Stimulated activated CD4-positive, alpha-beta T cell treated with anti-CD3 and anti-CD28 coated beads, Interleukin-1b, Interleukin-23, amount 100 ng/mL, for 48 hours (primary cell): ENCODE data around the gene SUGCT.
"Not testable (repeated sequence)": the region's sequence is repeated elsewhere in the genome, so short reads cannot be mapped to it uniquely, and the experiment has no call there.

Experiments used
- DNase-seq: peaks from one replicate; pipeline ENCODE4 v3.0.0-alpha.2; 2020

Gene SUGCT

DNA sequence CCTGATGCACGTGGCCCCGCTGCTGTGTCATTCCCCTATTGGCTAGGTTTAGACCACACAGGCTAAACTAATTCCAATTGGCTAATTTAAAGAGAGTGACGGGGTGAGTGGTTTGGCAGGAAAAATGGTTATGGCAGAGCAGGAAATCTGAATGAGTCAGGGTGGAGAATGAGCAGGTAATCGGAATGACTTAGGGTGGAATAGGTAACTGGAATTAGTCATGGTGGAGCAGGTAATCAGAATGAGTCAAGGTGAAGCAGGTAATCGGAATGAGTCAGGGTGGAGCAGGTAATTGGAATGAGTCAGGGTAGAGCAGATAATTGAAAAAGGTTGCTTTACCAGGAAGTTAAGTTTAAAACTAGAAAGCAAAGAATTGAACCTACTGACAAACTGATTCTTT, 7.1 kb downstream of the SUGCT start:
- not testable (repeated sequence) for DNase-seq

DNA sequence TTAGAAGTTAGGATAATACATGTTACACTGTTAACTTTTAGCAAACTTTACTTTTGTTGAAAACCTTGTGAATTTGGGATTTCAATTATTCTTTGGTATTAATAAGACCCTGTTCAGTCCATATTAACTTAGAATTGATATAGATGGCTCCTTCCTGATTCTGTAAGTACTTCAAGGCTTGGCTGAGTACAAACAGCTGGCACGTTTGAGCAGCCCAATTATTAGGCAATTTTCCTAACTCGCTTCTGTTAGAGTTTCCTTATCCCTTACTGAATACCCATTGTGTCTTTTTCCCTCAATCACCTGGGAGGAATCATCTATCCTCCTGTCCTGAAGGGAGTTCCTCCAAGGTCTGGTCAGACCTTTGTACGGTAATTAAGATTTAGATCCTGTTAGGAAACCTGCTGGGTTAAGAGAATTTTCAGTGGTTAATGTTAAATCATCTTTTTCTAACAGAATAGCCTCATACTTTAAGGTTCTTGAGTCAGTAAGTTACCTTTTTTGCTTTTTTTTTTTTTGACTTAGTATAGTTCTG, 10.9 kb downstream of the SUGCT start:
- DNase-seq, result not testable (repeated sequence)

DNA sequence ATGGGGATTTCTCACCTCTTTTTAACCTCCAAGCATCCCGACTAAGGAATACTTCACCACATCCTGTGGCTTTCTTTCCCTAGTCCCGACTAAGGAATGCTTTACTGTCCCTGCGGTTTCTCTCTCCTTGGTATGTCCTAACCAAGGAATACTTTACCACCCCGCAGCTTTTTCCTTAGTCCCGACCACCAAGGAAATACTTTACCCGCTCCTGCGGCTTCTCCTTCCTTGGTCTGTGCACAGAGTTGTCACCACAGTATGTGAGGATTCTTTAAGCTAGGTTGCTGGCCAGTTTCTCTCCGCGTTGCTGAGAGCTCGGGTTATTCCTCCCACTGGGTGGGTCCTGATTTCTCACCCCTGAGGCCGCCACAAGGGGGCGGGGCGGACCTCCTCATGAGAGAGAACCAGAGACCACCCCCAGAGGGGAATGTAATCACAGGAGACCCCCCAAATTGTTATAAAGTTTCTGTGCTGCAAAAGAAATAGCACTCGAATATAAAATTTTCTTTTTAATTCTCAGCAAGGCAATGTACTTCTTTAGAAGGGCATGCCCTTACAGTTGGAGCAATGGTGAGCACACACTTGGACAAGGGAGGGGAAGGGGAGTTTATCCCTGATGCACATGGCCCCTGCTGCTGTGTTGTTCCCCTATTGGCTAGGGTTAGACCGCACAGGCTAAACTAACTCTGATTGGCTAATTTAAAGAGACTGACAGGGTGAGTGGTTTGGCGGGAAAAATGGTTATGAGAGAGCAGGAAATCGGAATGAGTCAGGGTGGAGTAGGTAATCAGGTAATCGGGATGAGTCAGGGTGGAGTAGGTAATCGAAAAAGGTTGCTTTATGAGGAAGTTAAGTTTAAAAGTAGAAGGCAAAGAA, 12.8 kb downstream of the SUGCT start:
- no peak for DNase-seq

DNA sequence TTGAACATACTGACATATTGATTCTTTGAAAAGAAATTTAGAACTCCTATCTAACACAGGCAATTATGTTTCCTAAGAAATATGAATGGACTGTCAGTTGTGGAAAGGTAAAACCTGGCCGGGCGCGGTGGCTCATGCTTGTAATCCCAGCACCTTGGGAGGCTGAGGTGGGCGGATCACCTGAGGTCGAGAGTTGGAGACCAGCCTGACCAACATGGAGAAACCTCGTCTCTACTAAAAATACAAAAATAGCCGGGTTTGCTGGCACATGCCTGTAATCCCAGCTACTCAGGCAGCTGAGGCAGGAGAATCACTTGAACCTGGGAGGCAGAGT, 13.4 kb downstream of the SUGCT start:
- not testable (repeated sequence) for DNase-seq

DNA sequence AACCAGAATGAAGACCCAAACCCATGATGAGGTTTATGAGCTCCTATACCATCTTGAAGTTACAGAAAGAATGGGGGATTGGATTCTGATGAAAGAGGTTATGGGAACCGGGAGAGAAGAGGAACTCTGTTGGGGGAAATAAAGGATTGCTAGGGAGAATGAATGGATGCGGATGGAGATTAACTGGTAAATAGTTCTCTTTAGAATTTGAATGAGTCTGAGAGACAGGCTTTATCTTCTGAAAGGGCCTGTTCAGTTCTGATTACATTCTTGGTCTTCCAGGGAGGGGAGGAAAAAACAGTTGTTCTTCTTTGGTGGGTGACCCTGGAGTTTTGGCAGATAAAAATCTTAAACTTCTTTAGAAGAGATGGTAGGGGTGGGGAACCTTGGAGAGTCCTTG, 13.9 kb downstream of the SUGCT start:
- no peak for DNase-seq

DNA sequence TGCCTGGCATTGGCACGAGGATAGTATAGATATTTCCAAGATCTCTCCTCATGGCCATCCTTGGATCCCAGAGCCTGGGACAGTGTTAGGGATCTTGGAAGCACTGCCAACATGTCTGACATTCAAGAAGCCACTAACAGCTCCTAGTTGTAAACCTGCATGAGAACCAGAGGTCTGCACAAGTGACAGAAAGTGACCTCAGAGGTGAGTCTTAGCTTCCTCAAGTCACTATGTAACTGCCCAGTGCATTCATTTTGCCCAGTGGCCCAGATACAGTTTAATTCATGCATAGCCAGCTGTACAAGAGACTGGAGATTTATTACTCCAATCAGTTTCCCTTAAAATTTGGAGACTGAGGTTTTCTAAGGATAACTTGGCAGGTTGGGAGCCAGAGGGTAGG, 16.7 kb downstream of the SUGCT start:
- no peak for DNase-seq

DNA sequence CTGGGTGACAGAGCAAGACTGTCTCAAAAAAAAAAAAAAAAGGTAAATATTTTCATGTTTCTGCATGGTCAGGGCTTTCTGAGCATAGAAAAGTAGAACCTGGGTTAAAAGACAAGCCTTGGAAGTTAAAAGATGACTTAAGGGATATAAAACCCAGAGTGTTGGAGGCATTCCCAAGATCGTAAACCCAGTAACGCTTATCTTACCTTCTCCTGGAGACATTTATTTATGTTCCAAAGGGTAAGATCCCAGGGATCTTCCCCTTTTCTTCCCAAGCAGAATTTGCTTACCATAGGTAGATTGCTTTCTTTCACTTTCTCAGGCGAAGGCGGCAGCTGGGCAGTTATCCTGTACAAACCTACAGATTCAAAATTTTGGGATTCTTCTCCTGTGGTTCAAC, 22.2 kb downstream of the SUGCT start:
- DNase-seq, result no peak

DNA sequence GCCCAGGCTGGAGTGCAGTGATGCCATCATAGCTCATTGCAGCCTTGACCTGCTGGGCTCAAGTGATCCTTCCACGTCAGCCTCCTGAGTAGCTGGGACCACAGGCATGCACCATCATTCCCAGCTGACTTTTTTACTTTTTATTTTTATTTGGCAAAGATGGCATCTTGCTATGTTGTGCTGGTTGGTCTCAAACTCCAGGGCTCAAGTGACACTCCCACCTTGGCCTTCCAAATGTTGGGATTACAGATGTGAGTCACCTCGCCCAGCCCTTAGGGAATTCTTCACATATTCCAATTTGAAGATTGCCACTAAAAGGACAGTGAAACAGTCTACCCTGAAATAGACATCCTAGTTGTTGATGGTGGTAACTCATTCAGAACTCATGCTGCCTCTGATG, 27.7 kb downstream of the SUGCT start:
- no peak for DNase-seq

DNA sequence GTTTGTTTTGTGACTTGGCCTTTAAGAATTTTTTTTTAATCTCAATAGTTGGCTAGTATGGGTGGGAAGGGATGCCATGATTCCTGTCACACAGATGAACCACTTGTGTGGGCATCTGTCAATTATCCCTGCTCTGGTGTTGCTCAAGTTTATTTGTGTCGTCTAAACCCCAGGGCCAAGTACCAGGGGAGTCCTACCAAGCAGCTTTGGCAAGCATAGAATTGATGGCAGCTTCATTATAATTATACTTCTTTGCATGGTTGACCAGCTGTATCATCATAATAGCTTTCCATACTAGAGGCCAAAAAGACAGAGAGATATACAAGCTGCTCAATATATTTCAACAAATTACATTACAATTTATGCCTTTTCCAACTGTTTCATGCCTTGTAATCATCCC, 30.4 kb downstream of the SUGCT start:
- no peak for DNase-seq

DNA sequence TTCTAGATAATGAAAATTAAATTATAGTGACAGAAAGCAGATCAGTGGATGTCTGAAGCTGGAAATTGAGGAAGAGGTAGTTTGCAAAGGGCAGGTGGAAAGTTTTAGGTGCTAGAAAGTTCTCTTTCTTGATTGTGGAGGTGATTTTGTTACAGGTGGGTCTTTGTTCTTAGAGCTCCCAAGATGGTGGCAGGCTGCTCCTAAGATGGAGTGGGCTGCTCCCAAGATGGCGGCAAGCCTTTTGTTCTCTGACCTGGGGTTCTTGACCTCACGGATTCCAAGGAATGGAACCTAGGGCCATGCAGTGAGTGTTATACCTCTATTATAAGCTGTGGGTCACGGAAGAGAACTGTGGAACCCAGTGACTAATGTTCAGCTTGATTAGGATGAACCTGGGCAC, 32.5 kb downstream of the SUGCT start:
- no peak for DNase-seq

DNA sequence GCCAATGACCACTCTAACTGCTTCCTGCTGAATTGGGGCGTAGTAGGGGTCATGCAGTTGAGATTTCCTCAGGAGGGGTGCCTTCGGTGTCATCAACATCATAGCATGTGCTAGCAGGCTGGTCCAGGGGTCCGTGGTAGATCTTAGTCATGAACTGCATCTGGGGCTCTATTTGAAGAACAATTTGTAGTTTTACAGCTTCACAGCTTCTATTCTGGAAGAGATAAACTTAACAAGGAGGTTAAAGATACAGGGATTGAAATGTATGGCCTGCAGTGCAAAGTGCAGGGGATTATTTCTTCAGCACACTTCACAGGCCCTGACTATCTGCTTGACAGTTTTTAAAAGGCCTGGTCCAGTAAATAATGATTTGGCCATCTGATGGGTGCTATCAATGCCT, 33.5 kb downstream of the SUGCT start:
- not testable (repeated sequence) for DNase-seq

DNA sequence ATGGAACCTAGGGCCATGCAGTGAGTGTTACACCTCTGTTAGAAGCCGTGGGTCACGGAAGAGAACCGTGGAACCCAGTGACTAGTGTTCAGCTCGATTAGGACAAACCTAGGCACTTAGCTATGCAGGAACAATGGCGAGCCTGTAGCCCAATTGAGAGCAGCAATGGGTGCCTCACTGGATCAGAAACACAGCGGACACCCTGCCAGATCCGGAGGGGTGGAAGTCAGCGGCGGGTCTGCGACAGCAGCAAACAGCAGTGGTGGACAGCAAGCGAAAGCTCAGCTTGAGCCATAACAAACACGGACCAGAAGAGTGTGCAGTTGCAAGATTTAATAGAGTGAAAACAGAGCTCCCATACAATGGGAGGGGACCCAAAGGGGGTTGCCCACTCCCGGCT, 38.3 kb downstream of the SUGCT start:
- DNase-seq, result not testable (repeated sequence)

DNA sequence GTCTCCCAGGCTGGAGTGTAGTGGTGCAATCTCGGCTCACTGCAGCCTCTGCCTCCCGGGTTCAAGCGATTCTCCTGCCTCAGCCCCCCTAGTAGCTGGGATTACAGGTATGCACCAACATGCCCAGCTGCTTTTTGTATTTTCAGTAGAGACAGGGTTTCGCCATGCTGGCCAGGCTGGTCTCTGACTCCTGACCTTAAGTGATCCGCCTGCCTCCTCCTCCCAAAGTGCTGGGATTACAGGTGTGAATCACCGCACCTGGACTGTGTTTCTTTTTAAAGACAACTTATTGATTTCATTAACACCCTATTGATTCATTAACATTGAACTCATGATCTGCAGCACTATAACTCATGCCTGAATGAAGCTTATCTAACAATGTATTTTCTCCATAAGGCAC, 40.5 kb downstream of the SUGCT start:
- DNase-seq, result not testable (repeated sequence)

DNA sequence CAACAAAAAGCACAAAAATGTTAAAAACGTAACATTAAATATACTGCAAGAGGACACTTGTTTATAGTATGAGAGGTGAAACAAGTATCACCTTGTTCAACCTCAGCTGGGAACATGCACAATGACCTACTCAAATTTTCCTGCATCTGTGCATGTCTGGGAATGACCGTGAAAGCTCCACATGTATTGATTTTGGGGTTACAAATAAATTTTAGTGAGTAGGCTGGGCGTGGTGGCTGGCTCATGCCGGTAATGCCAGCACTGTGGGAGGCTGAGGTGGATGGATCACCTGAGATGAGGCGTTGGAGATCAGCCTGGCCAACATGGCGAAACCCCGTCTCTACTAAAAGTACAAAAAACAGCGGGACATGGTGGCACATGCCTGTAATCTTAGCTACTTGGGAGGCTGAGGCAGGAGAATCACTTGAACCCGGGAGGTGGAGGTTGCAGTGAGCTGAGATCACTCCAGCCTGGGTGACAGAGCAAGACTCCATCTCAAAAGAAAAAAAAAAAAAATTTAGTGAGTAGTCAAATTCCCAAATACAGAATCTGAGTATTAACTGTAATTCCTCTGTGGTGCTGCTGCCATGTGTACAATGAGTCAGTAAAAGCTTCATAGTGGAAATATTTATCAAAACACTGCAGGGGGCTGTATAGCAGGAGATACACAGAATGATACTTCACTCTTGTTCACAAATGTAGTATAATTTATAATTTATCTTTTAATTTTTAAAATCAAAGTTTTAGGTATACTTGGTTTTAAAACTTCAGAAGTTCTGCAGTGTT, 41.1 kb downstream of the SUGCT start:
- DNase-seq, result no peak

DNA sequence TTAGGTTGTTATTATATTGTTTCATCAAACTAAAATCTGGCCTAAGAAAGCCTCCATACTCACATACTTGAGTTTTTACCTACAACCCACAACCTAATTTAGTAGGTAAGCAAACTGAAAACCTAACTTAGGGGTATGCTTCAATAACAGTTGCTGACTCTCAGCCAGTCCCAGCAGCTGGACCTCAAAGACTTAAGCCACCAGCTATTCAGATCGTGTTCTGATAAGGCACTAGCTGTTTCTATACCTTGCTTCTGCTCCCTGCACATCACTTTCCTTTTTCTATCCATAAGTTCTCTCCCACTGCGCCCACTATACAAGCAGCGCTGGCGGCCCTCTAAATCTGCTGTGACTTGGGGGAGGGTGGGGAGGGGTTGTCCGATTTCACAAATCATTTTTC, 42.3 kb downstream of the SUGCT start:
- no peak for DNase-seq

DNA sequence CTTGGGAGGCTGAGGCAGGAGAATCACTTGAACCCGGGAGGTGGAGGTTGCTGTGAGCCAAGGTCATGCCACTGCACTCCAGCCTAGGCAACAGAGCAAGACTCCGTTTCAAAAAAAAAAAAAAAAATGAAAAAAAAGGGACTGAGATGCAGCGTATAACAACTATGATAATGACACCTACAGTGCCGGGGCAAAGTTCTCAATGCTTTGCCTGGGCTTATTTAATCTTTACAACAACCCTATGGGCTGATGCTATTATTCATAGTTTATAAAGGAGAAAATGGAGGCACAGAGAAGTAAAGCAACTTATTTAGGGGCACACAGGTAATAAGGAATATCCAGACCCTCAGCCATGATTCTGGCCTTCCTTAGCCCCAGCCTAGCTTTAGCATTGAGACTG, 47.6 kb downstream of the SUGCT start:
- DNase-seq, result no peak

DNA sequence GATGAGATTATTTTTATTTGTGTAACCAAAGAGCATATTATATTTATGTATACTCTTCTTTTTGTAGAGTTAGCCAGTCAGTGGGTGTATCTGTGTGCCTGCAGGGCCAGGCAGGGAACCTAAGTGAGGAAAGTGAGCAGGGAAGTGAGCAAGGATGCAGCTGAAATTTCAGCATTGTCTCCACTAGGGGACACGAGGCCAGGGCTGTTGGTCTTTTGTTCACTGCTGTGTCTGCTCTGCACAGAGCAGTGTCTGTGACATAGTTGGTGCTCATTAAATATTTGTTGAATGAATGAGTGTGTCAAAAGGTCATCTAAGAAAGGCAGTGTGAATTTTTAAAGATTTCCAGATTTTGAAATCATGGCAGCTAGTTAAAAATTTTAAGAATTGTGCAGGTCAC, 51.8 kb downstream of the SUGCT start:
- no peak for DNase-seq

DNA sequence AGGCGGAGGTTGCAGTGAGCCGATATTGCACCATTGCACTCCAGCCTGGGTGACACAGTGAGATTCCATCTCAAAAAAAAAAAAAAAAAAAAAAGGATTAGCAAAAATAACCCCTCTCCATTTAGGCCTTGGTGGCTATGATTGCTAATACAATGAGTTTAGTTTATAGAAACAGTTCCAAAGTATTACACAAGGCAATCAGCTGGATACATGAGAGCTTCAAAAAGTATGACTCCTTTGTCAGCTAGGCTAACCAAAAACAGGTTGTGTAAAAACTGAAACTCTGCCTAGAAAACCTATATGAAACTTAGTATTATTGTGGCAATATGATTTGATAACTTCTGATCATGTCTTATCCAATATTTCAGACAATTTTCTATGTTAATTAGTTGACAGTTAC, 57.2 kb downstream of the SUGCT start:
- no peak for DNase-seq

DNA sequence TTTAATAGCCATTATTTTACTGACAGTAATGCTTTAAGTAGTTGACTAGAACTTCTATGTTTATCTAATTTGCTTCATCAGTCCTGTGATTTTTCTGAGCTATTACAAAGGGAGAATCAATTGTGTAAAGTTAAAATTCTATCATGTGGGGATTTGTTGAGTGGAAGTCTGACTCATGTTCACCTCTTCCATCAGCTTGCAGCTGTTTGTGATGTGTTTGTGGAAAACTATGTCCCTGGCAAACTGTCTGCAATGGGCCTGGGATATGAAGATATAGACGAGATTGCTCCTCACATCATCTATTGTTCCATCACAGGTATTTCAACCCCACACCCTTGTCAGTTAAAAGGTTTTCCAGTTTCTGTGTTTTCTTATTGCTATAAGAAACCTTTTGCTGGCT, 59.9 kb downstream of the SUGCT start:
- DNase-seq, result no peak

DNA sequence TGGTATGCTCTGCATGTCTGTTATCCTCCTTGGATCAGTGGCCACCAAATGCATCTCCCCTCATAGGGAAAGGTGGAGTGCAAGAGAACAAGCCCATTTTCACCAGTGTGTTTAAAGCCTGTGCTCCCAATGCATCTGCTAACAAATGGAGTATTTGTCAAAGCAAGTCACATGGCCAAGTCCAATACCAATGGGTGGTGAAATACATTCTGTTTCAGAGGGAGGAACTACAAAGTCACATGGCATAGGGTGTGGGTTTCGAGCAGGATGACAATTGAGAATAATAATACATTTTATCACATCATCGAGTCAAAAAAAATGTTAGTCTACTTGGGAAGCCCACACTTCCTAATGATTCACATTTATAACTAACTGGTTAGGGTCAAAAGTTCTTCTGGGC, 62.7 kb downstream of the SUGCT start:
- no peak for DNase-seq

DNA sequence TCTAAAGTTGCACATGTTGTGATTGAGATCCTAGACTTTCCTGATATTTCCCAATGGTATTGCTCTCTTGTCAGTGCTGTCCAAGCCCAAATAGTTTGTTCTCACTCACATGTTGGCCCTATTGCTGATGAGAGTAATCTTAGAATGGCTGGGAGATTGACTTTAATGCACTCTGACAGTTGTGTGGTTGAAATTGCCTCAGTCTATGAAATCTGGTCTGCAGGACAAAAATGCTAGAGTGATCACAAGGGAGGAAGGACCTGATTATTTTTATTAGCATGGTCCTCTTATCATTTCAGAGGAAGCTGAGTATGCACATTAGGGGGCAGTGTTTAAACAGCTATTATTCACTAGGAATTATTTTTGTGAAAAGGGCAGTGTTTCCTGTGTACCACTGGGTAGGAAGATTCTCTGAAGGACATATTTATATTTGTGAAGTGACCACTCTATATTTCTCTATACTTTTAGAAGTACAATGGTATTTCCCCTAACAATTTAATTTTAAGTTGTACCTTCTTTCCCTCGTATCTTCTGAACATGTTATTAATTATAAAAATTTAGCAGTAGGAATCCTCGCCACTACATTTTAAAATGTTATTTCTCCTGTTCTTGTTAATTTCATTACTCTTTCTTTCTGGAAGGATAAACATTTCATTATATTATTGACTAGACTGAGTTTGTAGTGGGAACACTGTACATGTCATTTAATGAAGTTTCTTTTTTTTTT, 64.4 kb downstream of the SUGCT start:
- DNase-seq, result no peak

DNA sequence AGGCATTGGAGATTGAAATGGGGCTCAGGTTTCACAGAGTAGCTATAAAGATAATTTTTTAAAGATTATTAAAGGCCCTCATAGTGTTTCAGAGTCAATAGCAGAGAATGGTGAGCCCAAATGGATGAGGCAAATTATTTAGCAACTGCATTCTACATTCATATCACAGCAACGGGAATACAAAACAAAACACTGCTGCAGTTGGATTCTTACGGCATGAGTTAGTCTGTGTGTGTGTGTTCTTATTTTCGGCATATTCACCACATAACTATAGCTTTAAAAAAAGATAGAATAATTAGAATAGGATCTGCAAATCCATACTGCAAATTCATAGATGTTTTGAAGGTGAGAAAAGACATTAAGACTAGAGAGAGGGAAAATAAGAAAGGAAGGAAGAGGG, 66.0 kb downstream of the SUGCT start:
- no peak for DNase-seq

DNA sequence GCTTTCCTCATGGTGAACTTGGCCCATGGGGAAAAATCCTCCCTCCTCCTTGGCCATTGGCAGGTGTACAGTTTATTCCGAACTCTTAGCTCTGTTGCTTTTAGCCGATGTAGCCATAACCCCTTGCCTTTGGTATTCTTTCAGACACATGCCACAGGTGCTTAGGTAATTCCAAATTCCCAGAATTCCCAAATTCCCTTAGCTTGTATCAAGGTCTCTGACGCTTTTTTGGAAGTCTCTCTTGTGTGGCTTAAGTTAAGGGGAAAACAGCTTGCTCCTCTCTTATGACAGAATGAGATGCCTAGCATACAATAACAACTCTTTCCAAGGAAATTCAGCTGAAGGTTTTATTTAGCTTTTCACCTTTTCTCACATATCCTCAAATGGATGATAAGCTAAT, 68.0 kb downstream of the SUGCT start:
- DNase-seq, result no peak

DNA sequence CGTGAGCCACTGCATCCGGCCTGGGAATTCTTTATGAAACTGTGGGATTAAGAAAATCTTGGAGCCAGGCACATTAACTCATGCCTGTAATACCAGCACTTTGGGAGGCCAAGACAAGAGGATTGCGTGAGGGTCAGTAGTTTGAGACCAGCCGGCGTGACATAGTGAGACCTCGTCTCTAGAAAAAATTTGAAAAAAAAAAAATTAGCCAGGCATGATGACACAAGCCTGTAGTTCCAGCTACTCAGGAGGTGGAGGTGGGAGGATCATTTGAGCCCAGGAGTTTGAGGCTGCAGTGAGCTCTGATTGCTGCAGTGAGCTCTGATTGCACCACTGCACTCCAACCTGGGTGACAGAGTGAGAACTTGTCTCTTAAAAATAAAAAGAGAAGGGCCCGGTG, 69.8 kb downstream of the SUGCT start:
- no peak for DNase-seq
